Ovary (tissue), 9 donors: Measurements from ENCODE around the gene NCR1. TPM values are rescaled to one million over a fixed set of nuclear protein-coding genes. Genes with fewer than 3 reads are reported as not detected.
"Not testable (repeated sequence)": the region's sequence is repeated elsewhere in the genome, so short reads cannot be mapped to it uniquely, and the experiment has no call there.

Experiments used
- DNase-seq, 5 donors: peaks; one replicate each; pipeline ENCODE4 v3.0.0-alpha.2; 2019 to 2020
- H3K27ac ChIP-seq, 2 donors: fragments of 200-600 bp; one replicate each; pipeline versions ENCODE4 v1.5.1 to v1.8.0; 2019 to 2022
- H3K27me3 ChIP-seq: fragments of 200-600 bp; one replicate; pipeline ENCODE4 v1.8.0; 2022
- H3K36me3 ChIP-seq: fragments of 200-600 bp; sonication (generic); one replicate; pipeline ENCODE4 v1.5.1; 2019
- H3K4me1 ChIP-seq: one replicate; pipeline ENCODE4 v1.8.1; 2013; ENCODE audit warnings: mild to moderate bottlenecking, moderate library complexity; ENCODE audit not compliant: insufficient read depth
- H3K4me3 ChIP-seq: fragments of 200-600 bp; sonication (generic); one replicate; pipeline ENCODE4 v1.5.1; 2017
- H3K9me3 ChIP-seq, 2 donors: fragments of 200-600 bp in 1 of 2; sonication (generic) in 1 of 2; one replicate each; pipeline versions ENCODE4 v1.5.1 to v1.8.1; 2013 to 2019; ENCODE audit warnings: mild to moderate bottlenecking in 1 of 2, moderate library complexity in 1 of 2
- CTCF ChIP-seq, 3 donors: fragments of 450-650 bp in 2 of 3; fragments of 200-600 bp in 1 of 3; IDR thresholded peaks; one replicate each; pipeline versions ENCODE4 v1.5.1 to v1.8.0; 2016 to 2022; ENCODE audit warnings: antibody characterized with exemption in 3 of 3, mild to moderate bottlenecking in 1 of 3
- EP300 ChIP-seq: sonication (generic); formaldehyde crosslinking; IDR thresholded peaks from one replicate; pipeline ENCODE4 v1.6.1; 2017; ENCODE audit warnings: antibody characterized with exemption
- POLR2A ChIP-seq: fragments of 450-650 bp; IDR thresholded peaks from one replicate; pipeline ENCODE4 v1.6.1; 2017; ENCODE audit warnings: antibody characterized with exemption, mild to moderate bottlenecking, moderate library complexity
- WGBS, 3 donors: extraction: QIAGEN DNeasy Blood & Tissue Kit in 1 of 3; methylation state at CpG; one replicate each; pipeline versions ENCODE4 v1.1.5 to v1.1.7; 2013 to 2017; 5-methylcytosine and 5-hydroxymethylcytosine counted together
- intact Hi-C, 4 donors: fragments of 100-400 bp; cut with DNase I; formaldehyde crosslinking; loops; one replicate each; pipeline versions ENCODE4 v1.11.0 to v1.15.1; 2022 to 2023
- polyA plus RNA-seq, 2 donors: library from polyadenylated mRNA; stranded (reverse); fragments of 200-250 nt in 1 of 2; fragments of 350-450 nt in 1 of 2; fragmentation: Illumina TruSeq in 1 of 2; extraction: RNeasy Lipid Tissue Mini Kit (QIAGEN cat#74804) in 1 of 2; gene quantifications; one replicate each; pipeline ENCODE4 v1.2.3, GENCODE V29; 2013 to 2014
- total RNA-seq, 7 donors: library from RNA; depleted of rRNA in 2 of 7; stranded (reverse); fragments of >200 nt in 2 of 7; fragmentation: NEBNext Ultra II Directional in 3 of 7; extraction: Animal tissue kit (Norgen Biotek cat#: 25700) in 3 of 7; gene quantifications; one replicate each; pipeline versions ENCODE4 v1.1.0 to v1.2.4, GENCODE V29; 2016 to 2023
- donor health status: DM: no; HTN: no; CAD: no; lungs with moderate emphysema.
- donor health status: DM: no; HTN: no; CAD: no.
- donor health status: Bipolar disorder and iron deficiency.
- donor health status: DM: yes; HTN: yes; CAD: no.
- donor health status: DM: no; HTN: no; CAD: no.
- donor health status: DM: yes; HTN: yes; CAD: no.

Gene NCR1
- total and polyA plus RNA-seq, 9 donors: 0.33 to 0.66 TPM; not detected in 7

- DNase-seq: no peak
- H3K4me3 ChIP-seq: no peak within 1 kb of the TSS
- no peaks in the 10 kb centered on the region for H3K36me3 ChIP-seq
- intact Hi-C loops: no loop called here
- H3K9me3 ChIP-seq: no peaks in the 10 kb centered on the region
- H3K4me1 ChIP-seq: no peaks in the 10 kb centered on the region
- no peak within 1 kb of the TSS for H3K27ac ChIP-seq
- no peaks in the 10 kb centered on the region for H3K27me3 ChIP-seq
- TF ChIP-seq EP300 (no peak), CTCF (IDR thresholded peaks at IDR 0.05) (no peak), POLR2A (no peak)
- 79 to 82% (median 81%) methylated on average over 8 of the region's 8 CpGs for WGBS, 3 donors
These were observed 41.4 kb downstream of the NCR1 start, which contains the start of gene NLRP7 for GRCh38 chr19:54947381-54947780. Gene NLRP7, minus strand, starts transcription at chr19:54947530.

GRCh38 chr19:54949412-54949811 lies 43.5 kb downstream of the NCR1 start:
- intact Hi-C loops: no loop called here

GRCh38 chr19:54950580-54950979 lies 44.6 kb downstream of the NCR1 start:
- H3K9me3 ChIP-seq, intact Hi-C loops, H3K4me1 ChIP-seq, H3K4me3 ChIP-seq, H3K27ac ChIP-seq, H3K36me3 ChIP-seq, H3K27me3 ChIP-seq, DNase-seq: not testable (repeated sequence)
- 57 to 65% (median 63%) methylated on average over 8 to 10 of the region's 10 CpGs for WGBS, 3 donors

More at GRCh38 chr19:54949412-54949811, 43.5 kb downstream of the NCR1 start:
- Histone ChIP-seq H3K36me3 (no peaks in the 10 kb centered on the region), H3K27me3 (no peaks in the 10 kb centered on the region), H3K4me1 (no peaks in the 10 kb centered on the region), H3K27ac (no peak overlapping the region), H3K9me3 (no peaks in the 10 kb centered on the region), H3K4me3 (no peak overlapping the region)
- 31 to 72% (median 46%) methylated on average over 2 of the region's 2 CpGs for WGBS, 3 donors
- no peak for DNase-seq
- TF ChIP-seq EP300: no peak
- TF ChIP-seq CTCF (IDR thresholded peaks at IDR 0.05): no peak
- TF ChIP-seq POLR2A: no peak

- intact Hi-C loops: no loop called here
- 86 to 90% (median 88%) methylated on average over 23 of the region's 23 CpGs for WGBS, 3 donors
These were observed 46.8 kb downstream of the NCR1 start for GRCh38 chr19:54952591-54953344.

DNA sequence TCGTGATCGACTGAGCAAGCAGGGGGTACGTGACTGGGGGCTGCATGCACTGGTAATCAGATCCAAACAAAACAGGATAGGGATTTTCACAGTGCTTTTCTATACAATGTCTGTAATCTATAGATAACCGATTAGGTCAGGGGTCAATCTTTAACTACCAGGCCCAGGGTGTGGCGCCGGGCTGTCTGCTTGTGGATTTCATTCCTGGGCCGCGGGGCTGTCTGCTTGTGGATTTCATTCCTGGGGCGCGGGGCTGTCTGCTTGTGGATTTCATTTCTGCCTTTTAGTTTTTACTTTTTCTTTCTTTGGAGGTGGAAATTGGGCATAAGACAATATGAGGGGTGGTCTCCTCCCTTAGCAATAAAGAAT lies 47.4 kb downstream of the NCR1 start:
- DNase-seq, H3K27me3 ChIP-seq, H3K4me3 ChIP-seq, H3K9me3 ChIP-seq, H3K27ac ChIP-seq, H3K36me3 ChIP-seq, H3K4me1 ChIP-seq, intact Hi-C loops: not testable (repeated sequence)
- whole genome bisulfite sequencing, 3 donors: 75 to 83% (median 78%) methylated on average over 10 of the region's 10 CpGs

More at GRCh38 chr19:54952591-54953344, 46.8 kb downstream of the NCR1 start:
- no peak overlapping the region for H3K4me3 ChIP-seq
- no peaks in the 10 kb centered on the region for H3K9me3 ChIP-seq
- no peaks in the 10 kb centered on the region for H3K4me1 ChIP-seq
- TF ChIP-seq EP300 (no peak), POLR2A (no peak), CTCF (IDR thresholded peaks at IDR 0.05) (no peak)
- H3K27me3 ChIP-seq: no peaks in the 10 kb centered on the region
- DNase-seq: no peak
- H3K27ac ChIP-seq: no peak overlapping the region
- no peaks in the 10 kb centered on the region for H3K36me3 ChIP-seq
